Colonic mucosa (tissue), 4 donors: ENCODE data around the gene NTM. TPM values are rescaled to one million over a fixed set of nuclear protein-coding genes. Genes with fewer than 3 reads are reported as not detected.

Source experiments
- DNase-seq: peaks from one replicate; pipeline ENCODE4 v3.0.0-alpha.2; 2020
- H3K27ac ChIP-seq: fragments of 200-600 bp; one replicate; pipeline ENCODE4 v1.8.0; 2021
- H3K27me3 ChIP-seq: fragments of 200-600 bp; one replicate; pipeline ENCODE4 v1.8.0; 2021
- H3K36me3 ChIP-seq: fragments of 200-600 bp; one replicate; pipeline ENCODE4 v1.8.0; 2021
- H3K4me1 ChIP-seq: fragments of 200-600 bp; one replicate; pipeline ENCODE4 v1.8.0; 2021; ENCODE audit warnings: mild to moderate bottlenecking
- H3K4me3 ChIP-seq: fragments of 200-600 bp; one replicate; pipeline ENCODE4 v1.8.0; 2021
- H3K9ac ChIP-seq, 2 donors: one replicate each; pipeline ENCODE4 v1.7.0; 2013; ENCODE audit warnings: control low read depth in 2 of 2, low read depth in 2 of 2, low read length in 2 of 2
- H3K9me3 ChIP-seq: fragments of 200-600 bp; one replicate; pipeline ENCODE4 v1.8.0; 2021
- CTCF ChIP-seq: fragments of 200-600 bp; IDR thresholded peaks from one replicate; pipeline ENCODE4 v1.8.0; 2022; ENCODE audit warnings: antibody characterized with exemption, mild to moderate bottlenecking
- intact Hi-C: fragments of 100-400 bp; cut with DNase I; formaldehyde crosslinking; loops from one replicate; pipeline ENCODE4 v1.14.1; 2022
- total RNA-seq, 2 donors: library from RNA; stranded (reverse); fragmentation: NEBNext Ultra II Directional in 1 of 2; extraction: Animal tissue kit (Norgen Biotek cat#: 25700) in 1 of 2; gene quantifications; one replicate each; pipeline ENCODE4 v1.2.1, GENCODE V29; 2021
- donor health status: healthy.
- donor health status: DM: no; HTN: no; CAD: no.
- donor health status: DM: no; HTN: no; CAD: no.

Gene NTM
- total RNA-seq, 2 donors from 2014 or later: 1.6 to 2.8 TPM

- H3K4me1 ChIP-seq: no peaks in the 10 kb centered on the region
- no peaks in the 10 kb centered on the region for H3K36me3 ChIP-seq
- no peak for DNase-seq
- H3K9me3 ChIP-seq: no peaks in the 10 kb centered on the region
- no peaks in the 10 kb centered on the region for H3K27me3 ChIP-seq
- intact Hi-C loops: no loop called here
- H3K4me3 ChIP-seq: no peak overlapping the region
- H3K9ac ChIP-seq: no peak overlapping the region
- TF ChIP-seq CTCF: no peak
- no peak overlapping the region for H3K27ac ChIP-seq
Measured at GRCh38 chr11:132174362-132175255, 804.2 kb downstream of the NTM start.

GRCh38 chr11:132177106-132177505, 806.7 kb downstream of the NTM start:
- no peak overlapping the region for H3K9ac ChIP-seq
- H3K27me3 ChIP-seq: no peaks in the 10 kb centered on the region
- no peak for DNase-seq
- H3K27ac ChIP-seq: no peak overlapping the region
- no peak overlapping the region for H3K4me3 ChIP-seq
- TF ChIP-seq CTCF: no peak
- intact Hi-C loops: no loop called here
- H3K9me3 ChIP-seq: no peaks in the 10 kb centered on the region
- no peaks in the 10 kb centered on the region for H3K4me1 ChIP-seq
- no peaks in the 10 kb centered on the region for H3K36me3 ChIP-seq

GRCh38 chr11:132184079-132184478, 813.7 kb downstream of the NTM start:
- no peaks in the 10 kb centered on the region for H3K36me3 ChIP-seq
- no peak overlapping the region for H3K27ac ChIP-seq
- H3K9me3 ChIP-seq: no peaks in the 10 kb centered on the region
- no peak overlapping the region for H3K9ac ChIP-seq
- no peak for TF ChIP-seq CTCF
- H3K4me1 ChIP-seq: no peaks in the 10 kb centered on the region
- no peak overlapping the region for H3K4me3 ChIP-seq
- DNase-seq: no peak
- intact Hi-C loops: no loop called here
- no peaks in the 10 kb centered on the region for H3K27me3 ChIP-seq

- Histone ChIP-seq H3K27me3 (no peaks in the 10 kb centered on the region), H3K4me1 (no peaks in the 10 kb centered on the region), H3K9ac (no peak overlapping the region), H3K27ac (no peak overlapping the region), H3K4me3 (no peak overlapping the region), H3K36me3 (no peaks in the 10 kb centered on the region), H3K9me3 (no peaks in the 10 kb centered on the region)
- TF ChIP-seq CTCF: no peak
- intact Hi-C loops: no loop called here
- DNase-seq: no peak
Measured at GRCh38 chr11:132185726-132186592, 815.5 kb downstream of the NTM start.

GRCh38 chr11:132186699-132187098, 816.3 kb downstream of the NTM start:
- Histone ChIP-seq H3K4me3 (no peak overlapping the region), H3K9me3 (no peaks in the 10 kb centered on the region), H3K4me1 (no peaks in the 10 kb centered on the region), H3K27ac (no peak overlapping the region), H3K27me3 (no peaks in the 10 kb centered on the region), H3K36me3 (no peaks in the 10 kb centered on the region), H3K9ac (no peak overlapping the region)
- DNase-seq: no peak
- no peak for TF ChIP-seq CTCF
- intact Hi-C loops: no loop called here
